Spleen (tissue), 11 donors: ENCODE results near the gene SYCE1L. TPM values are rescaled to one million over a fixed set of nuclear protein-coding genes. Genes with fewer than 3 reads are reported as not detected.
A peak's percentile ranks its signal among the peaks of the same experiment; 100 is the strongest.
"Not testable (repeated sequence)": the region's sequence is repeated elsewhere in the genome, so short reads cannot be mapped to it uniquely, and the experiment has no call there.

ENCODE experiments used
- DNase-seq: peaks from one replicate; pipeline ENCODE4 v3.0.0-alpha.2; 2020
- H3K27ac ChIP-seq, 8 donors: fragments of 200-600 bp; sonication (generic) in 7 of 8; 1 replicate in 4 of 8; 2 replicates in 4 of 8; pipeline versions ENCODE4 v1.5.0 to v1.8.0; 2016 to 2021; ENCODE audit warnings: inconsistent platforms in 4 of 8, mild to moderate bottlenecking in 4 of 8, moderate library complexity in 1 of 8
- H3K27me3 ChIP-seq, 7 donors: fragments of 200-600 bp; sonication (generic) in 6 of 7; replicated peaks in 1 of 7; 1 replicate in 4 of 7; 2 replicates in 3 of 7; pipeline versions ENCODE4 v1.5.0 to v1.8.0; 2016 to 2021; ENCODE audit warnings: inconsistent platforms in 3 of 7, mild to moderate bottlenecking in 1 of 7
- H3K36me3 ChIP-seq, 6 donors: fragments of 200-600 bp; sonication (generic) in 5 of 6; 1 replicate in 4 of 6; 2 replicates in 2 of 6; pipeline versions ENCODE4 v1.5.0 to v1.8.0; 2016 to 2021; ENCODE audit warnings: inconsistent platforms in 2 of 6
- H3K4me1 ChIP-seq, 6 donors: fragments of 200-600 bp; sonication (generic) in 5 of 6; 1 replicate in 3 of 6; 2 replicates in 3 of 6; pipeline versions ENCODE4 v1.5.0 to v1.8.0; 2016 to 2021; ENCODE audit warnings: inconsistent platforms in 3 of 6
- H3K4me3 ChIP-seq, 8 donors: fragments of 200-600 bp; sonication (generic) in 7 of 8; 1 replicate in 4 of 8; 2 replicates in 4 of 8; pipeline versions ENCODE4 v1.5.0 to v1.8.0; 2016 to 2021; ENCODE audit warnings: inconsistent platforms in 4 of 8, mild to moderate bottlenecking in 4 of 8, moderate library complexity in 2 of 8
- H3K9me3 ChIP-seq, 8 donors: fragments of 200-600 bp; sonication (generic) in 7 of 8; 1 replicate in 4 of 8; 2 replicates in 4 of 8; pipeline versions ENCODE4 v1.5.0 to v1.8.0; 2016 to 2021; ENCODE audit warnings: inconsistent platforms in 4 of 8
- POLR2A ChIP-seq, 3 donors: fragments of 450-650 bp; IDR thresholded peaks; one replicate each; pipeline ENCODE4 v1.5.1; 2017; ENCODE audit warnings: antibody characterized with exemption in 3 of 3, mild to moderate bottlenecking in 1 of 3
- POLR2AphosphoS5 ChIP-seq, 3 donors: sonication (generic); formaldehyde crosslinking; IDR thresholded peaks; one replicate each; pipeline ENCODE4 v1.5.1; 2017; ENCODE audit warnings: antibody characterized with exemption in 3 of 3
- WGBS, 5 donors: extraction: QIAGEN DNeasy Blood & Tissue Kit in 3 of 5; methylation state at CpG; one replicate each; pipeline versions ENCODE4 v1.1.5 to v1.1.7; 2013 to 2018; 5-methylcytosine and 5-hydroxymethylcytosine counted together
- intact Hi-C: fragments of 100-400 bp; cut with DNase I; formaldehyde crosslinking; loops from one replicate; pipeline ENCODE4 v1.15.0; 2023; ENCODE audit warnings: low total_unique reads
- polyA plus RNA-seq, 3 donors: library from polyadenylated mRNA; stranded (reverse); fragments of 200-250 nt; gene quantifications; one replicate each; pipeline ENCODE4 v1.2.1, GENCODE V29; 2013
- total RNA-seq, 7 donors: library from RNA; depleted of rRNA in 3 of 7; stranded (reverse); fragments of >200 nt in 3 of 7; fragmentation: NEBNext Ultra II Directional in 4 of 7; extraction: Animal tissue kit (Norgen Biotek cat#: 25700) in 4 of 7; gene quantifications; one replicate each; pipeline versions ENCODE4 v1.1.0 to v1.2.1, GENCODE V29; 2016 to 2021
- TF ChIP-seq, protein P1 (sequence below), 11 experiments: fragments of 200-600 bp in 7 of 11; fragments of 450-650 bp in 4 of 11; sonication (generic) in 4 of 11; IDR thresholded peaks in 8 of 11; conservative IDR thresholded peaks in 3 of 11; 1 replicate in 7 of 11; 2 replicates in 4 of 11; pipeline versions ENCODE4 v1.4.0 to v1.8.0; 2016 to 2021; ENCODE audit warnings: antibody characterized with exemption in 11 of 11, inconsistent platforms in 4 of 11, mild to moderate bottlenecking in 1 of 11
- donor health status: healthy with polysubstance abuse.
- donor health status: DM: no; HTN: no; CAD: no; lungs with moderate emphysema.
- donor health status: DM: no; HTN: no; CAD: no.
- donor health status: Bipolar disorder and iron deficiency.
- donor health status: healthy.
- donor health status: DM: no; HTN: no; CAD: no.
- donor health status: DM: yes; HTN: yes; CAD: no.

The SYCE1L gene
- total and polyA plus RNA-seq, 10 donors: 1.4 to 9.6 (median 4.4) TPM; not detected in 2

DNA sequence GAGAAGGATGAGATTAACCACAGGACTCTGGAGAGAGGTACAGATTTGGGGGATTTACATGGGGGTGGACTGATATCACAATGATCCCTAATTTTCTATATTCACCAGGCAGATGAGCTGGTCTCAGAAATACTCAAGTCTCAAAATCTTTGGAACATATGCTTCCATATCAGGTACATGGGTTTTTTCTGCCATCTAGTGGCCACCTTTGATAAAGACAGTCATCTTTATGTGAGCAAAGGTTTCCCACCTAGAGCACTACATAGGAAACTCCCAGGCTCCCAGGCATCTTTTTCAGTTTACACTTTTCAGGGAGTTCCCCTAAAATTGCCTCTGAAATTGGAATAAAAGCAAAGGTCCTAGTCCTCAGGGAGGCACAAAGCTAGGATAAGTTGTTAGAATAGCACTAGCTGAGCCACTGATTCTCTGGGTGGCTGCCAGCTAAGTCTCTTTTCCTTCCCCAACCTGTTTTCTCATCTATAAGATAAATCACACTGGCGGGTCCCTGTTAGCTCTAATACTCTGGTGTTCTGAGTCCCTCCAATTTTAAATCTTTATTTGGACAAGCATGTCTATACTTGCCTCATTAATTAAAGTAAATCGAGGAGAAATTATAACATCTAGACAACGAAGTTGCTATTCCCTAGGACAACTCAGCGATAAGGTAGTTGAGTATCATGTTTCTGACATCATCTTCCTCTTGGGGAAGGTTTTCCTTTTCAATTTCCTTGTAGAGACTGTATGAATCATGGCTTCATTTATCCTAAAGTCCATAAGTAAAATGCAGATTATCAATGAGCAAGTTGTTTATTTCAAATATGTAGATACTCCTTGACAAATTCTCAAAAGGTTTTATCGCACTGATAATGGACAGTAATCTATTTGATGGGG is 27.2 kb upstream of the SYCE1L start:
- no peak for DNase-seq
- H3K27ac ChIP-seq: no peak overlapping the region
- 70 to 75% (median 72%) methylated on average over 5 of the region's 5 CpGs for WGBS, 5 donors
- no peaks in the 10 kb centered on the region for H3K9me3 ChIP-seq
- peaks cover 0 to 35% (median 11%) of the 10 kb centered on the region in 7 donors for H3K27me3 ChIP-seq
- H3K36me3 ChIP-seq: no peaks in the 10 kb centered on the region
- TF ChIP-seq POLR2A (IDR thresholded peaks at IDR 0.05): no peak
- TF ChIP-seq, protein P1, sequence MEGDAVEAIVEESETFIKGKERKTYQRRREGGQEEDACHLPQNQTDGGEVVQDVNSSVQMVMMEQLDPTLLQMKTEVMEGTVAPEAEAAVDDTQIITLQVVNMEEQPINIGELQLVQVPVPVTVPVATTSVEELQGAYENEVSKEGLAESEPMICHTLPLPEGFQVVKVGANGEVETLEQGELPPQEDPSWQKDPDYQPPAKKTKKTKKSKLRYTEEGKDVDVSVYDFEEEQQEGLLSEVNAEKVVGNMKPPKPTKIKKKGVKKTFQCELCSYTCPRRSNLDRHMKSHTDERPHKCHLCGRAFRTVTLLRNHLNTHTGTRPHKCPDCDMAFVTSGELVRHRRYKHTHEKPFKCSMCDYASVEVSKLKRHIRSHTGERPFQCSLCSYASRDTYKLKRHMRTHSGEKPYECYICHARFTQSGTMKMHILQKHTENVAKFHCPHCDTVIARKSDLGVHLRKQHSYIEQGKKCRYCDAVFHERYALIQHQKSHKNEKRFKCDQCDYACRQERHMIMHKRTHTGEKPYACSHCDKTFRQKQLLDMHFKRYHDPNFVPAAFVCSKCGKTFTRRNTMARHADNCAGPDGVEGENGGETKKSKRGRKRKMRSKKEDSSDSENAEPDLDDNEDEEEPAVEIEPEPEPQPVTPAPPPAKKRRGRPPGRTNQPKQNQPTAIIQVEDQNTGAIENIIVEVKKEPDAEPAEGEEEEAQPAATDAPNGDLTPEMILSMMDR (IDR thresholded peaks at IDR 0.05 in 8 of 11, conservative IDR thresholded peaks at IDR 0.05 in 3 of 11): peak in 10 of 11 experiments; percentile 23 to 76 (median 64)
- no peak for TF ChIP-seq POLR2AphosphoS5 (IDR thresholded peaks at IDR 0.05)
- H3K4me1 ChIP-seq: no peaks in the 10 kb centered on the region
- intact Hi-C loops: loop anchor here (2.0 kb wide), 1 partner anchor 1383 kb away; no protein-coding TSS in a partner anchor
- no peak overlapping the region for H3K4me3 ChIP-seq

DNA sequence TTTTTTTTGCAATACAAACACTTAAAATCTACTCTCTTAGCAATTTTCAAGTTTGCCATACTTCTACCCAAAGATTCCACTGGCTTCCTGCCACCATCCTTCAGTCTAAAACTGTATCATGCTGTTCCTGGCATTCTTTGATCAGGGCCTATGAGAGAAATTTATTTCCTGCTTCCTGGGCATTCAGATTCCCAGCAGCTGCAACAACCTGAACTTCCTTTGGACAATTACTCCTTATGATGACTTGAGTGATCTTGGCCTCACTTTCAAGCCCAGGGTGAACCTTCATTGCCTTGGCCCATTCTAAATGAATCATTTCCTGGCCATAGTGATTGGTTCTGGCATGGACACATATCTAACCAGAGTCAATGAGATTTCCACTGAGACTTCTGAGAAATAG is 26.3 kb upstream of the SYCE1L start:
- H3K4me3 ChIP-seq: no peak overlapping the region
- intact Hi-C loops: no loop called here
- no peak for DNase-seq
- TF ChIP-seq POLR2AphosphoS5 (IDR thresholded peaks at IDR 0.05) (no peak), POLR2A (IDR thresholded peaks at IDR 0.05) (no peak)
- TF ChIP-seq, protein P1 (IDR thresholded peaks at IDR 0.05 in 8 of 11, conservative IDR thresholded peaks at IDR 0.05 in 3 of 11): no peak
- no peaks in the 10 kb centered on the region for H3K36me3 ChIP-seq
- no peak overlapping the region for H3K27ac ChIP-seq
- no peaks in the 10 kb centered on the region for H3K9me3 ChIP-seq
- no peaks in the 10 kb centered on the region for H3K4me1 ChIP-seq
- H3K27me3 ChIP-seq: peaks cover 0 to 35% (median 11%) of the 10 kb centered on the region in 7 donors

DNA sequence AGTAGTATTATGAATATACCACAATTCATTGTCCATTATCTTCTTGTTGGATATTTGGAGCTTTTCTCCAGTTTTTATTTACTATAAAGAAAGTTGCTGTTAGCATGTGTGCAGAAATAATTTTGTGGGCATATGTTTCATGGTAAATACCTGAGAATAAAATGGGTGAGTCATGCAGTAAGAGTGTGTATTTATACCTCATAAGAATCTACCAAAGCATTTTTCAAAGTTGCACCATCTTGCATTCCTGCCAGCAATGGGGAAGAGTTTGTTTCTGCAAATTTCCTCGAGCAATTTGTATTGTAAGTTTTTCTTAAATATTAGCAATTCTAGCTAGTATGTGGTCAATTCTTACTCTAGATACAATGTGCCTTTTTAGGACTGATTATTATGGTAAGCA is 16.1 kb upstream of the SYCE1L start:
- no peaks in the 10 kb centered on the region for H3K4me1 ChIP-seq
- TF ChIP-seq POLR2AphosphoS5 (IDR thresholded peaks at IDR 0.05): no peak
- no peak for TF ChIP-seq POLR2A (IDR thresholded peaks at IDR 0.05)
- TF ChIP-seq, protein P1 (IDR thresholded peaks at IDR 0.05 in 8 of 11, conservative IDR thresholded peaks at IDR 0.05 in 3 of 11): no peak
- H3K27me3 ChIP-seq: peaks cover 0 to 10% (median 0%) of the 10 kb centered on the region in 7 donors
- no peak for DNase-seq
- H3K4me3 ChIP-seq: no peak overlapping the region
- 77 to 89% (median 82%) methylated on average over 1 of the region's 1 CpG for WGBS, 5 donors
- H3K27ac ChIP-seq: no peak overlapping the region
- no peaks in the 10 kb centered on the region for H3K36me3 ChIP-seq
- no peaks in the 10 kb centered on the region for H3K9me3 ChIP-seq
- intact Hi-C loops: no loop called here

DNA sequence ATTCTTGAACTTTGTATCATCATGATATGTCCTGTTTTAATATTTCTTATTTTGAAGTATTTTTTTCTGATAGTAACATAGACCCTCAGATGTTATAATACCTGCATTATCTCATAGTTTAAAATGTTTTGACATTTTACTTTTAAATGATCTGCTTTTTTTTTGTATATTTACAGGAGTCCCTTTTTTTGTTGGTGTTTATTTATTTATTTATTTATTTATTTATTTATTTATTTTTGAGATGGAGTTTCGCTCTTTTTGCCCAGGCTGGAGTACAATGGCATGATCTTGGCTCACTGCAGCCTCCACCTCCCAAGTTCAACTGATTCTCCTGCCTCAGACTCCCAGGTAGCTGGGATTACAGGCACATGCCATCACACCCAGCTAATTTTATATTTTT is 12.9 kb upstream of the SYCE1L start:
- H3K9me3 ChIP-seq, DNase-seq, intact Hi-C loops, H3K27ac ChIP-seq, H3K36me3 ChIP-seq, H3K27me3 ChIP-seq, H3K4me3 ChIP-seq: not testable (repeated sequence)
- whole genome bisulfite sequencing, 5 donors: 83 to 100% (median 90%) methylated on average over 1 of the region's 1 CpG
- H3K4me1 ChIP-seq: peaks cover 0 to 15% (median 9%) of the 10 kb centered on the region in 6 donors
